Psoas muscle (tissue), 8 donors: ENCODE measurements around the gene PLEKHA6. TPM values are rescaled to one million over a fixed set of nuclear protein-coding genes. Genes with fewer than 3 reads are reported as not detected.

ENCODE experiments used
- ATAC-seq, 4 donors: fragments of 200-7000 bp; cut with Tn5 transposase; one replicate each; pipeline ENCODE4 v1.9.1; 2020; ENCODE audit warnings: moderate library complexity in 3 of 4, mild to moderate bottlenecking in 2 of 4
- DNase-seq, 2 donors: peaks; one replicate each; pipeline ENCODE4 v3.0.0-alpha.2; 2020
- H3K27ac ChIP-seq: fragments of 200-600 bp; one replicate; pipeline ENCODE4 v1.8.0; 2022
- H3K27me3 ChIP-seq, 3 donors: fragments of 200-600 bp in 1 of 3; one replicate each; pipeline versions ENCODE4 v1.6.1 to v1.8.0; 2013 to 2022; ENCODE audit warnings: low read length in 2 of 3, mild to moderate bottlenecking in 2 of 3, moderate library complexity in 1 of 3; ENCODE audit not compliant: insufficient read depth in 3 of 3
- H3K36me3 ChIP-seq, 2 donors: fragments of 200-600 bp in 1 of 2; one replicate each; pipeline versions ENCODE4 v1.6.1 to v1.8.0; 2013 to 2022; ENCODE audit warnings: low read depth in 1 of 2, mild to moderate bottlenecking in 1 of 2, moderate library complexity in 1 of 2; ENCODE audit not compliant: insufficient read depth in 1 of 2
- H3K4me1 ChIP-seq: fragments of 200-600 bp; one replicate; pipeline ENCODE4 v1.8.0; 2022
- H3K4me3 ChIP-seq: fragments of 200-600 bp; one replicate; pipeline ENCODE4 v1.8.0; 2022; ENCODE audit warnings: mild to moderate bottlenecking
- H3K9me3 ChIP-seq: fragments of 200-600 bp; one replicate; pipeline ENCODE4 v1.8.0; 2022
- WGBS, 3 donors: extraction: QIAGEN DNeasy Blood & Tissue Kit; methylation state at CpG; one replicate each; pipeline versions ENCODE4 v1.1.6 to v1.1.7; 2013; 5-methylcytosine and 5-hydroxymethylcytosine counted together
- intact Hi-C, 2 donors: fragments of 100-400 bp; cut with DNase I; formaldehyde crosslinking; loops; one replicate each; pipeline versions ENCODE4 v1.11.0 to v1.14.2; 2022
- polyA plus RNA-seq, 3 donors: library from polyadenylated mRNA; stranded (reverse); fragments of 200-250 nt; gene quantifications; one replicate each; pipeline ENCODE4 v1.2.3, GENCODE V29; 2013
- total RNA-seq, 4 donors: library from RNA; stranded (reverse); fragmentation: NEBNext Ultra II Directional in 2 of 4; extraction: Animal tissue kit (Norgen Biotek cat#: 25700) in 2 of 4; gene quantifications; one replicate each; pipeline versions ENCODE4 v1.2.1 to v1.2.4, GENCODE V29; 2021 to 2023
- TF ChIP-seq, protein P1 (sequence below): fragments of 200-600 bp; IDR thresholded peaks from one replicate; pipeline ENCODE4 v1.8.0; 2022; ENCODE audit warnings: antibody characterized with exemption
- donor health status: healthy with polysubstance abuse.
- donor health status: DM: no; HTN: no; CAD: no; lungs with moderate emphysema.
- donor health status: Bipolar disorder and iron deficiency.
- donor health status: healthy.
- donor health status: DM: yes; HTN: yes; CAD: no.
- donor health status: DM: no; HTN: no; CAD: no.
- donor health status: DM: no; HTN: no; CAD: no.
- donor health status: DM: yes; HTN: yes; CAD: no.

Gene PLEKHA6
- total and polyA plus RNA-seq, 7 donors: 0.92 to 7.1 (median 1.7) TPM

DNA sequence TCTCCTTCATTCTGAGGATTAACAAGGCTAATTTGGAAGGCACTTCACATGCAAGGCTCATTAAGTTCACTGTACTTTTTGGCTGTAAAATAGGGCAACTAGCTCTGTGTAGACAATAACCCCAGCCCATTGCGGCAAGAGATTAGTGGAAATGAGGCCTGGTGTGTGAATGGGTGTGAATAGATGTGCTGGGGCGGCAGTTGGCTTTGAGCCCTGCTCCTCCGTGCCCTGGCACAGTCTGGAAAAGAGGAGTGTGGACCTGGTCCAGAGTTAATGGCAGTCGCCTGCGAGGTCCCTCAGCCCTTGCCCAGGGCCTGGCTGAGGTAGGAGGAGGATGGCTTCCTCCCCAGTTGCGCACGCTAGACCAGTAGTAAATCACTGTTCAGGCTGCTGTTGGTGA lies 168.3 kb downstream of the PLEKHA6 start:
- Histone ChIP-seq H3K9me3 (no peaks in the 10 kb centered on the region), H3K4me3 (no peak overlapping the region), H3K27ac (peak overlapping the region; percentile 30), H3K27me3 (peaks cover 0 to 5% (median 1%) of the 10 kb centered on the region in 3 donors), H3K4me1 (peaks cover 20% of the 10 kb centered on the region), H3K36me3 (no peaks in the 10 kb centered on the region)
- ATAC-seq (peak in 3 of 4 donors; percentile 83 to 90 (median 86)), DNase-seq (peak in 1 of 2 donors; percentile 66)
- intact Hi-C loops: no loop called here
- TF ChIP-seq, protein P1, sequence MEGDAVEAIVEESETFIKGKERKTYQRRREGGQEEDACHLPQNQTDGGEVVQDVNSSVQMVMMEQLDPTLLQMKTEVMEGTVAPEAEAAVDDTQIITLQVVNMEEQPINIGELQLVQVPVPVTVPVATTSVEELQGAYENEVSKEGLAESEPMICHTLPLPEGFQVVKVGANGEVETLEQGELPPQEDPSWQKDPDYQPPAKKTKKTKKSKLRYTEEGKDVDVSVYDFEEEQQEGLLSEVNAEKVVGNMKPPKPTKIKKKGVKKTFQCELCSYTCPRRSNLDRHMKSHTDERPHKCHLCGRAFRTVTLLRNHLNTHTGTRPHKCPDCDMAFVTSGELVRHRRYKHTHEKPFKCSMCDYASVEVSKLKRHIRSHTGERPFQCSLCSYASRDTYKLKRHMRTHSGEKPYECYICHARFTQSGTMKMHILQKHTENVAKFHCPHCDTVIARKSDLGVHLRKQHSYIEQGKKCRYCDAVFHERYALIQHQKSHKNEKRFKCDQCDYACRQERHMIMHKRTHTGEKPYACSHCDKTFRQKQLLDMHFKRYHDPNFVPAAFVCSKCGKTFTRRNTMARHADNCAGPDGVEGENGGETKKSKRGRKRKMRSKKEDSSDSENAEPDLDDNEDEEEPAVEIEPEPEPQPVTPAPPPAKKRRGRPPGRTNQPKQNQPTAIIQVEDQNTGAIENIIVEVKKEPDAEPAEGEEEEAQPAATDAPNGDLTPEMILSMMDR: no peak
- 25 to 32% (median 26%) methylated on average over 7 of the region's 7 CpGs for WGBS, 3 donors

DNA sequence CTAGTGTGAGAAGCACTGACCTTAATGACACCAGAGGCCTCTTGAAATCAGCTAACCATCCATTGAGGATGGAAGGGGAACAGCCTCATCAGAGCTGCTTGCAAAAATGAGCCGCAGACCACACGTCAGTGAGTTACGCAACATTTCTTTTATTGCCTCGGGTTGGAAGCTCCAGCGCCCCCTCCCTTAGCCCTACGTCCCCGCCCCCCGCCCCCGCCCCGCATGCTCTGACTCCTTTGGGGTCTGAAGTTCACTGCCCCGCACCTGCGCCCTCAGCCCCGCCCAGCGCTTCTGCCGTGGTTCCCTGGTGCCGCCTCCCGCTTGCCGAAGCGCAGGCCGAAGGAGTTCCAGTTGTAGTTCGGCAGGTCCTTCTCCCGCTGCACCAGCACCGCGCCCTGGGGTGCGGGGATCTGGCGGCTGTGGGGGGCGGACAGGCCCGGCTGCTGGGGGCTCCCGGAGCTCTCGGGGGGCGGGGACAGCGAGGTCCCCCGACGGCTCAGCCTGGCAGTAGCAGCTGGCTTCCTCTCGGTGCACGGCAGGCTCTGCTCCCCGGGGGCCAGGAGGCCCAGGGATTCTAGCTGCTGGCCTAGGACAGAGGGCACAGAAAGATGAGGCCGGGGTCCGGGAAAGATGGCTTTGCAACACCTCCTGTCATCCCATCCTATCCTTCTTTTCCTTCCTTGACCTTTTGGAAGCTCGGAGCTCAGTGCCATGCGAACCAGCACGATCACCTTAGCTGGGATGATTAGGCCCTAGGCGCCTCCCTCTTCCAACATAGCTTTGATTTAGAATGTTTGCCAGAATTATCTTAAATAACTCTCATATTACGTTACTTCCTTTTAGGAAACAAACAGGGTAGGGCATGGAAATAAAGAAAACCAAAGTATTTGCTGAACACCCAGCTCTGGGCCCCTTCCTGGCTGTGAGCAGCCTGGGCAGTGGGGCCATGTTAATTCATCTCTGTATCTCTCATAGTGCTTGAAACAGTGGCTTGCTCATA lies 169.2 kb downstream of the PLEKHA6 start:
- ATAC-seq: peak; percentile 26 to 50 (median 30)
- no peaks in the 10 kb centered on the region for H3K36me3 ChIP-seq
- WGBS, 3 donors: 27 to 32% (median 31%) methylated on average over 24 to 44 of the region's 44 CpGs
- peaks cover 0 to 5% (median 1%) of the 10 kb centered on the region in 3 donors for H3K27me3 ChIP-seq
- H3K9me3 ChIP-seq: no peaks in the 10 kb centered on the region
- DNase-seq: peak in 1 of 2 donors; percentile 57
- peak overlapping the region; percentile 39 for H3K4me3 ChIP-seq
- H3K27ac ChIP-seq: no peak overlapping the region
- TF ChIP-seq, protein P1: no peak
- intact Hi-C loops: no loop called here
- H3K4me1 ChIP-seq: peaks cover 20% of the 10 kb centered on the region

DNA sequence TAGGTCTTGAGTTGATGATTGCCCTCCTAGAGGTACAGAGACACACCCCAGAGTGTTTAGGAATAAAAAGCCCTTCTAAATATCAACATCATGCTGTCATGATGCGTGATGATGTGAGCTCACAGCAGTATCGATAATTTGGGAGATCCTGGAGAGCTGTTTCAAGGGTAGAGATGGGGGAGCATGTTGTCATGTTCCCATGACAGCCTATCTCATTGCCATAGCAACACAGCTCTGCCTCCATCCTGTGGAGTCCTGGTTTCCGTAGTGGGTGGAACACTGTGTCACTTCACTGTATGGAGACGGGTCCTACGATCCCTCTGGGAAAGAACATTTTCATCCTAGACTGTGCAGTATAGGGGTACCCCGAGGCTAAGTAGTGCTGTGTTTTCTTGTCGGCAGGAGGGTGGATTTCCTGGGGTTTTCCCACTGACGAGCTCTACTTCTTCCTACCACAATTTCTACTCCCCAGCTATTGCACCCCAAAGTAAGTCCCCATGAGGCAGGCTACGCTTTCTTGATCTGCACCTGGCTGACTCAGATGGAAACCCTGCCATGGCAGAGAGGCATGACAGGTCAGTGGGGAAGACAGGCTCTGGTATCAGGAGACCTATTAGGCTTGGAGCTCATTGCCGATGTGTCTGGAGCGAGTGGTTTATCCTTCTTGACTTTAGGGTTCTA lies 170.6 kb downstream of the PLEKHA6 start:
- H3K9me3 ChIP-seq: no peaks in the 10 kb centered on the region
- H3K27ac ChIP-seq: no peak overlapping the region
- peaks cover 0 to 5% (median 1%) of the 10 kb centered on the region in 3 donors for H3K27me3 ChIP-seq
- H3K4me1 ChIP-seq: peaks cover 20% of the 10 kb centered on the region
- WGBS, 3 donors: 82 to 86% (median 83%) methylated on average over 11 of the region's 11 CpGs
- TF ChIP-seq, protein P1: no peak
- DNase-seq (no peak), ATAC-seq (no peak)
- no peaks in the 10 kb centered on the region for H3K36me3 ChIP-seq
- H3K4me3 ChIP-seq: no peak overlapping the region
- intact Hi-C loops: no loop called here

DNA sequence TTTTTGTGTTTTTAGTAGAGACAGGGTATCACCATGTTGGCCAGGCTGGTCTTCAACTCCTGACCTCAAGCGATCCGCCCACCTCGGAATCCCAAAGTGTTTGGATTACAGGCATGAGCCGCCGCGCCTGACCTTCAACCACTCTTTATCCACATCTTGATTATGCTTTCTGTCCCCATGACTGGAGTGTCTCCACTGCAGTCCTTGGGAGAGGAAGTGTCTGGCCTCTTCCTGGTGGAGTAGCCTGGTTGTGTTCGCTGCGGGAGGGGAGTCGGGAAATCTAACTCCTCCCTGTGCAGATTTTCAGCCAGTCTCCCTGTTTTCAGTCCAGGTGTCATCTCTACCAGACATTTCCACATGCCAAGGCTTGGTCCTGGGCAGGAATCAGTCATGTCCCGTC lies 173.1 kb downstream of the PLEKHA6 start:
- TF ChIP-seq, protein P1: no peak
- DNase-seq (no peak), ATAC-seq (no peak)
- intact Hi-C loops: no loop called here
- Histone ChIP-seq H3K9me3 (no peaks in the 10 kb centered on the region), H3K27ac (no peak overlapping the region), H3K27me3 (peaks cover 0 to 5% (median 1%) of the 10 kb centered on the region in 3 donors), H3K4me3 (no peak overlapping the region), H3K4me1 (peaks cover 11% of the 10 kb centered on the region), H3K36me3 (no peaks in the 10 kb centered on the region)
- 68 to 83% (median 83%) methylated on average over 10 of the region's 10 CpGs for WGBS, 3 donors
